Hematopoietic multipotent progenitor cell treated with erythropoietin and hydrocortisone succinate and interleukin-3 and kit ligand, for 8 days (in vitro differentiated cells): ENCODE results near the gene HAAO.
"Not testable (repeated sequence)": the region's sequence is repeated elsewhere in the genome, so short reads cannot be mapped to it uniquely, and the experiment has no call there.

Source experiments
- DNase-seq: peaks from one replicate; pipeline ENCODE4 v3.0.0-alpha.2; 2015

Gene HAAO

DNA sequence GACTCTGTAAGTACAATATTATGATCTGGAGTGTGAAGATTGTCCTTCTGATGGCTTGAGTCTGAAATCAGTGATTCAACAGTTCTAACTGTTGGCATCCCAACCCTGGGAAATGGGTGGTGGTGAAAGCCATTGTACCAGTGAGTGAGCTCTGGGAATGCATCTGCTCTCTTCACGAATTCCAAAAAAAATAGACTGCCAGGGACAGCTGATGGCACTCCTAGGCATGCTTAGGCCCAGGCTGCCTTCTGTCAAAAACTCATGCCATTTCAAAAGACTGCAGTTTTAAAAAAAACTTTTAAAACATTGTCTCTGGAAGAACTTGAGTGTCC lies 48.8 kb downstream of the HAAO start:
- no peak for DNase-seq

- DNase-seq = no peak
Measured at GRCh38 chr2:42742740-42743658, 49.4 kb downstream of the HAAO start.

DNA sequence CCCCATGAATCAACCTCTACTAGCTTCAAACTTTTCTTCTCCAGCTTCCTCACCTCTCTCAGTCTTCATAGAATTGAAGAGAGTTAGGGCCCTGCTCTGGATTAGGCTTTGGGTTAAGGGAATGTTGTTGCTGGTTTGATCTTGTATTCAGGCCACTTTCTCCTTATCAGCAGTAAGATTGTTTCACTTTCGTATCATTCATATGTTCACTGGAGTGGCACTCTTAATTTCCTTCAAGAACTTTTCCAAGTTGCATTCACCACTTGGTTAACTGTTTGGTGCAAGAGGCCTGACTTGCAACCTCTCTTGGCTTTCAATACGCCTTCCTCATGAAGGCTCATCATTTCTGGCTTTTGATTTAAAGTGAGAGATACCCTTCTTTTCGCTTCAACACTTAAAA lies 51.2 kb downstream of the HAAO start:
- no peak for DNase-seq

GRCh38 chr2:42736598-42737322 lies 55.6 kb downstream of the HAAO start:
- no peak for DNase-seq

DNA sequence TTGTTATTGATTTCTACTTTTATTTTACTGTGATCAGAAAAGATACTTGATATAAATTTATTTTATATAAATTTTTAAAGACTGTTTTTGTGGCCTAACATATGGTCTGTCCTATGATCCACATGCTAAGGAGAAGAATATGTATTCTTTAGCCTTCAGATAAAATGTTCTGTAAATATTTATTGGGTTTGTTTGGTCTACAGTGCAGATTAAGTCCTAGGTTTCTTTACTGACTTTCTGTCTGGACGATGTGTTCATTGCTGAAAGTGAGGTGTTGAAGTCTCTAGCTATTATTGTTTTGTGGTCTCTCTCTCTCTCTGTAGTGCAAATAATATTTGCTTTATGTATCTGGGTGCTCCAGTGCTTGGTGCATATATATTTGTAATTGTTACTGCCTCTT lies 58.5 kb downstream of the HAAO start:
- DNase-seq = no peak

- not testable (repeated sequence) for DNase-seq
Measured at GRCh38 chr2:42731316-42731715, 61.1 kb downstream of the HAAO start.

- no peak for DNase-seq
Measured at GRCh38 chr2:42726680-42727079, 65.7 kb downstream of the HAAO start.

DNA sequence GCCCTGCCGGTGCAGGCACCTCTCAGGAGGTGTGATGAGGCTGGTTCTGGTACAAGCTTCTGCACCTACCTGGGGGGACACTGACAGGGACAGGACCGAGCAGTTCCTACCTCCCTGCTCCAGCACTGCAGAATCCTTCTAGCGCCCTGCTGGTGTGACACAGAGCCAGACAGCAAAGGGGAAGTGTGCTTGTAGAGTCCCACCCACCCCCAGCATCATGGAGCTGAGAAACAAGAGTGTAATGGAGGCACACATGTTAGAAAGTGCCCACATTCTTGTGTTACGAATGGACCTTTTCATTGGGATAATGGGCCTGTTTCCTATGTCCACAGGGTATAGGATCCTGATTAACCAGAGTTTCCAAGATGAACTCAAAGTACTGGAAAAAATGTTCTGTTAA lies 66.7 kb downstream of the HAAO start:
- no peak for DNase-seq

DNA sequence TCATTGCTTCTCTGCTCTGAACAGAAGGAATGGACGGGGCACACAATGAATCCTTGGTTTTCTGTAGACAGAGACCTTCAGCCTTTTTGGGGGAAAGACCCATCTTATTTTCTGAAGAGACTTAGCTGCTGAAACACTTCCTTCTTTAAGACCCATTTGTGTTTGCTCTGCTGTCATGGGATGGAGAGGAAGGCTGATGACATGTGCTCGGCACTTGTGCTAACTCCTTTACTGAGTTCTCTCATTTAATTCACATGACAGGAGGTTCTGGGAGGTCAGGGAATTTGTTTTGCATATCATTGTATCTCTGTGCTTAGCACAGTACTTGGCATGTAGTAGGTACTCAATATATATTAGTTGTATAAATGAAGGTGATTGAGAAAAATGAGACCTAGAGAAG lies 67.5 kb downstream of the HAAO start:
- DNase-seq = no peak

GRCh38 chr2:42723465-42723864 lies 68.9 kb downstream of the HAAO start:
- no peak for DNase-seq

GRCh38 chr2:42722320-42723190 lies 69.8 kb downstream of the HAAO start:
- peak; percentile 16 for DNase-seq

DNA sequence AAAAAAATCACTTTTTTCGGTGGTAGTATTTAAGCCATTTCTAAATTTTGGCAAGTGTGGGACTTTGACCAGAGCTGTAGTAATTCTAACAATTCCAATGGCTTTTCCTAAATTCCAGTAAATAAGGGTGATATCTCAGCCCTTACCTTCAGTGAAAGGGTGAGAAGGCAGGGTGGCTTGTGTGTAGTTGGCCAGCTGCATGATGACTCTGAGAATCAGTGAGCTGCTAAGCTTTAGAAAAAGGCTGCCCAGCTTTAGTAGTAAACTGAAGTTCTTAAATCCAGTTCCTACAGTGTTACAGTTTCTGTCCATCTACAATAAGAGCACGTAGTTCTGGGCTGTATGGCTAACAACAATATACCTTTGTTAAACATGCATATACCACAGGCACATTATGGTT lies 70.5 kb downstream of the HAAO start:
- no peak for DNase-seq
